Measurements from ENCODE around the gene TEX36.
A peak's percentile ranks its signal among the peaks of the same experiment; 100 is the strongest.
"Not testable (repeated sequence)": the region's sequence is repeated elsewhere in the genome, so short reads cannot be mapped to it uniquely, and the experiment has no call there.

TEX36 gene

DNA sequence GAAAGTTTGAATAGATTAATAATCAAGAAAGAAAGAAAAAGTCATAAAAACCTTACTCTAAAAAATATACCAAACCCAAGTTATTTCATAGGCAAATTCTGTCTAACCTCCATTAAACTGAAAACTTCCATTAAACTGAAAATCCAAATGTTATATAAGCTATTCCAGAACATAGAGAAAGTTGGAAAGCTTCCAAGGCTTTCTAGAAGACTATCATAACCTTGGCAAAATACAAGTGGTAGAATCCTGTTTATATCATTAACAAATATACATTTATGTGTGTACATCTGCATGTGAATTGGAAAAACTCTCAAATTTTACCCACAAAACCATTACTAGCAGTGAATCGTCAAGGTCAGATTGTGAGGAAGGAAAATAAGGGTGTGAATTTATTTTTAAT is 23.9 kb downstream of the TEX36 start:
- Histone ChIP-seq H3K4me1 (ENCODE audit: control insufficient read depth, insufficient read depth, low read length) (peaks cover 9% of the 10 kb centered on the region), H3K27ac (ENCODE audit: low read length) (no peak overlapping the region), H3K9ac (ENCODE audit: low read length in 2 of 2) (no peak overlapping the region), H3K4me3 (ENCODE audit: low read length in 2 of 2) (no peak overlapping the region), H3K36me3 (ENCODE audit: control insufficient read depth in 2 of 2, insufficient read depth in 2 of 2, low read length in 2 of 2) (no peaks in the 10 kb centered on the region), H3K27me3 (ENCODE audit: control insufficient read depth in 1 of 2, insufficient read depth in 2 of 2, low read length in 2 of 2) (no peaks in the 10 kb centered on the region), H3K9me3 (ENCODE audit: control insufficient read depth in 2 of 2, low read length in 2 of 2) (no peaks in the 10 kb centered on the region)

DNA sequence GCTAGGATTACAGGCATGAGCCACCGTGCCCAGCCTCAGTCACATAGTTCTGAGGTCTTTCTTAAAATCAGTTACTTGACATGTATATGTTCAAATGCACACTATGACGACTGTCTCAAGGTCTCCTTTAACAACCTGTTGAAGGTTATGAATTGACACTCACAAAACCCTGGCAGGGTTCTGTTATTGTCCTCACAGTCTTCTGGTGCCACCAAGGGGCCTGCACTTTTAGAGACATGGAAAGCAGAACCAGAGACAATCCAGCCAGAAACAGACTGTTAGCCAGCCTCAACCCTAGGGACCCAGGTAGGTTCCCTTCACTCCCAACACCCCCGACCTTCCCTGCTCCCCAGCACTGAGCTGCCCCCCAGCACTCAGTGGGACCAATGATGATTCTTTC is 26.4 kb downstream of the TEX36 start:
- H3K27me3 ChIP-seq (ENCODE audit: control insufficient read depth in 1 of 2, insufficient read depth in 2 of 2, low read length in 2 of 2), result no peaks in the 10 kb centered on the region
- H3K27ac ChIP-seq (ENCODE audit: low read length), result no peak overlapping the region
- no peaks in the 10 kb centered on the region for H3K36me3 ChIP-seq (ENCODE audit: control insufficient read depth in 2 of 2, insufficient read depth in 2 of 2, low read length in 2 of 2)
- no peak overlapping the region for H3K9ac ChIP-seq (ENCODE audit: low read length in 2 of 2)
- peaks cover 2% of the 10 kb centered on the region for H3K4me1 ChIP-seq (ENCODE audit: control insufficient read depth, insufficient read depth, low read length)
- H3K4me3 ChIP-seq (ENCODE audit: low read length in 2 of 2), result no peak overlapping the region
- H3K9me3 ChIP-seq (ENCODE audit: control insufficient read depth in 2 of 2, low read length in 2 of 2), result no peaks in the 10 kb centered on the region

- H3K4me1 ChIP-seq (ENCODE audit: control insufficient read depth, insufficient read depth, low read length); H3K4me3 ChIP-seq (ENCODE audit: low read length in 2 of 2); H3K9ac ChIP-seq (ENCODE audit: low read length in 2 of 2); H3K27me3 ChIP-seq (ENCODE audit: control insufficient read depth in 1 of 2, insufficient read depth in 2 of 2, low read length in 2 of 2); H3K9me3 ChIP-seq (ENCODE audit: control insufficient read depth in 2 of 2, low read length in 2 of 2); H3K27ac ChIP-seq (ENCODE audit: low read length); H3K36me3 ChIP-seq (ENCODE audit: control insufficient read depth in 2 of 2, insufficient read depth in 2 of 2, low read length in 2 of 2): not testable (repeated sequence)
These were observed 29.9 kb downstream of the TEX36 start for GRCh38 chr10:125653113-125653512.

- H3K9ac ChIP-seq (ENCODE audit: low read length in 2 of 2), result no peak overlapping the region
- peaks cover 0 to 6% of the 10 kb centered on the region in 2 donors for H3K9me3 ChIP-seq (ENCODE audit: control insufficient read depth in 2 of 2, low read length in 2 of 2)
- no peaks in the 10 kb centered on the region for H3K36me3 ChIP-seq (ENCODE audit: control insufficient read depth in 2 of 2, insufficient read depth in 2 of 2, low read length in 2 of 2)
- no peaks in the 10 kb centered on the region for H3K27me3 ChIP-seq (ENCODE audit: control insufficient read depth in 1 of 2, insufficient read depth in 2 of 2, low read length in 2 of 2)
- no peak overlapping the region for H3K27ac ChIP-seq (ENCODE audit: low read length)
- H3K4me1 ChIP-seq (ENCODE audit: control insufficient read depth, insufficient read depth, low read length), result peaks cover 1% of the 10 kb centered on the region
- H3K4me3 ChIP-seq (ENCODE audit: low read length in 2 of 2), result no peak overlapping the region
These were observed 36.7 kb downstream of the TEX36 start for GRCh38 chr10:125646311-125646710.

GRCh38 chr10:125641398-125641797 is 41.6 kb downstream of the TEX36 start:
- Histone ChIP-seq H3K36me3 (ENCODE audit: control insufficient read depth in 2 of 2, insufficient read depth in 2 of 2, low read length in 2 of 2) (no peaks in the 10 kb centered on the region), H3K4me1 (ENCODE audit: control insufficient read depth, insufficient read depth, low read length) (peaks cover 2% of the 10 kb centered on the region), H3K27me3 (ENCODE audit: control insufficient read depth in 1 of 2, insufficient read depth in 2 of 2, low read length in 2 of 2) (no peaks in the 10 kb centered on the region), H3K9me3 (ENCODE audit: control insufficient read depth in 2 of 2, low read length in 2 of 2) (no peaks in the 10 kb centered on the region), H3K9ac (ENCODE audit: low read length in 2 of 2) (no peak overlapping the region), H3K4me3 (ENCODE audit: low read length in 2 of 2) (no peak overlapping the region), H3K27ac (ENCODE audit: low read length) (no peak overlapping the region)

GRCh38 chr10:125640653-125641052 is 42.3 kb downstream of the TEX36 start:
- peaks cover 2% of the 10 kb centered on the region for H3K4me1 ChIP-seq (ENCODE audit: control insufficient read depth, insufficient read depth, low read length)
- H3K27ac ChIP-seq (ENCODE audit: low read length), result no peak overlapping the region
- no peaks in the 10 kb centered on the region for H3K27me3 ChIP-seq (ENCODE audit: control insufficient read depth in 1 of 2, insufficient read depth in 2 of 2, low read length in 2 of 2)
- H3K9ac ChIP-seq (ENCODE audit: low read length in 2 of 2), result no peak overlapping the region
- H3K36me3 ChIP-seq (ENCODE audit: control insufficient read depth in 2 of 2, insufficient read depth in 2 of 2, low read length in 2 of 2), result no peaks in the 10 kb centered on the region
- no peak overlapping the region for H3K4me3 ChIP-seq (ENCODE audit: low read length in 2 of 2)
- H3K9me3 ChIP-seq (ENCODE audit: control insufficient read depth in 2 of 2, low read length in 2 of 2), result no peaks in the 10 kb centered on the region

GRCh38 chr10:125639846-125640245 is 43.1 kb downstream of the TEX36 start:
- Histone ChIP-seq H3K9me3 (ENCODE audit: control insufficient read depth in 2 of 2, low read length in 2 of 2) (no peaks in the 10 kb centered on the region), H3K36me3 (ENCODE audit: control insufficient read depth in 2 of 2, insufficient read depth in 2 of 2, low read length in 2 of 2) (no peaks in the 10 kb centered on the region), H3K4me1 (ENCODE audit: control insufficient read depth, insufficient read depth, low read length) (peaks cover 2% of the 10 kb centered on the region), H3K27ac (ENCODE audit: low read length) (no peak overlapping the region), H3K27me3 (ENCODE audit: control insufficient read depth in 1 of 2, insufficient read depth in 2 of 2, low read length in 2 of 2) (no peaks in the 10 kb centered on the region), H3K4me3 (ENCODE audit: low read length in 2 of 2) (no peak overlapping the region), H3K9ac (ENCODE audit: low read length in 2 of 2) (no peak overlapping the region)

DNA sequence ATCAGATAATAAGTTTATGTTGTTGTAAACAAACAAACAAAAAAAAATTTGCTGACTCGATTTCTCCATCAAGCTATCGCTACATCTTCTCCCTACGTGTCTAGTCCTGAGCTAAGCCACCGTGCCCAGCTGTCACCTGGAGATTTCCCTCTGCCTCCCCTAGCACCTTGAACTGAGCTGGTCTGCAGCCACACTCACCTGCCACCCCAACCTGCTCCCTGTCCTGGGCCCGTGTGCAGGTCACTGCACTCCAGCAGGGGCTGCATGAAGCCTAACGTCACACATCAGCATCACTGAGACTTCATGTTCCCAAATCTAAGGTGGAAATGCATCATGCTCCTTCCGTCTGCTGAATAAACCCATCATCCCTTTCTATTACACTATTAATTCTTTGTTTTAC is 44.4 kb downstream of the TEX36 start:
- no peak overlapping the region for H3K9ac ChIP-seq (ENCODE audit: low read length in 2 of 2)
- no peaks in the 10 kb centered on the region for H3K9me3 ChIP-seq (ENCODE audit: control insufficient read depth in 2 of 2, low read length in 2 of 2)
- no peak overlapping the region for H3K27ac ChIP-seq (ENCODE audit: low read length)
- no peak overlapping the region for H3K4me3 ChIP-seq (ENCODE audit: low read length in 2 of 2)
- H3K36me3 ChIP-seq (ENCODE audit: control insufficient read depth in 2 of 2, insufficient read depth in 2 of 2, low read length in 2 of 2), result no peaks in the 10 kb centered on the region
- no peaks in the 10 kb centered on the region for H3K27me3 ChIP-seq (ENCODE audit: control insufficient read depth in 1 of 2, insufficient read depth in 2 of 2, low read length in 2 of 2)
- peaks cover 2% of the 10 kb centered on the region for H3K4me1 ChIP-seq (ENCODE audit: control insufficient read depth, insufficient read depth, low read length)

GRCh38 chr10:125637496-125637895 is 45.5 kb downstream of the TEX36 start:
- H3K9ac ChIP-seq (ENCODE audit: low read length in 2 of 2), result no peak overlapping the region
- H3K4me3 ChIP-seq (ENCODE audit: low read length in 2 of 2), result no peak overlapping the region
- H3K9me3 ChIP-seq (ENCODE audit: control insufficient read depth in 2 of 2, low read length in 2 of 2), result no peaks in the 10 kb centered on the region
- H3K27me3 ChIP-seq (ENCODE audit: control insufficient read depth in 1 of 2, insufficient read depth in 2 of 2, low read length in 2 of 2), result no peaks in the 10 kb centered on the region
- peaks cover 2% of the 10 kb centered on the region for H3K4me1 ChIP-seq (ENCODE audit: control insufficient read depth, insufficient read depth, low read length)
- H3K27ac ChIP-seq (ENCODE audit: low read length), result no peak overlapping the region
- no peaks in the 10 kb centered on the region for H3K36me3 ChIP-seq (ENCODE audit: control insufficient read depth in 2 of 2, insufficient read depth in 2 of 2, low read length in 2 of 2)

DNA sequence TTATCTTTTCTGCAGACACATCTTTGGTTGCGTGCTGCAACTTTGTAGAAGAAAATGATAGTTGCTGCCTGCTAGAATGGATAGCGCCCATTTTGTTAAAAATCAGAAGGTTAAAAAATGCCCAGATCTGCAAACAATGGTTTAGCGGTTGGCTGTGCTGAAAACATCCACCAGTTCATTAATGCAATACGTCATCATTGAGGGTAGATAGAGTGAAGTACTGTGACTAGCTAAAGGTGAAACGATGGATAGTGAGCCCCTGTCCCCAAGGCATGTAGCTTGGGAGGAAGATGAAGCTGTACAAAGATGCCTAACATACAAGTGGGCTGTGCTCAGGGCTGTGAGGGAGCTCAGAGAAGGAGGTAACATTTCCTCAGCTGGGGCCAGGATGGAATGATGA is 48.4 kb downstream of the TEX36 start:
- Histone ChIP-seq H3K4me1 (ENCODE audit: control insufficient read depth, insufficient read depth, low read length) (no peaks in the 10 kb centered on the region), H3K27me3 (ENCODE audit: control insufficient read depth in 1 of 2, insufficient read depth in 2 of 2, low read length in 2 of 2) (no peaks in the 10 kb centered on the region), H3K4me3 (ENCODE audit: low read length in 2 of 2) (no peak overlapping the region), H3K36me3 (ENCODE audit: control insufficient read depth in 2 of 2, insufficient read depth in 2 of 2, low read length in 2 of 2) (no peaks in the 10 kb centered on the region), H3K27ac (ENCODE audit: low read length) (no peak overlapping the region), H3K9ac (ENCODE audit: low read length in 2 of 2) (no peak overlapping the region), H3K9me3 (ENCODE audit: control insufficient read depth in 2 of 2, low read length in 2 of 2) (no peaks in the 10 kb centered on the region)

- no peaks in the 10 kb centered on the region for H3K4me1 ChIP-seq (ENCODE audit: control insufficient read depth, insufficient read depth, low read length)
- H3K4me3 ChIP-seq (ENCODE audit: low read length in 2 of 2), result peak overlapping the region in 1 of 2 donors; percentile 40
- no peaks in the 10 kb centered on the region for H3K27me3 ChIP-seq (ENCODE audit: control insufficient read depth in 1 of 2, insufficient read depth in 2 of 2, low read length in 2 of 2)
- H3K36me3 ChIP-seq (ENCODE audit: control insufficient read depth in 2 of 2, insufficient read depth in 2 of 2, low read length in 2 of 2), result no peaks in the 10 kb centered on the region
- H3K27ac ChIP-seq (ENCODE audit: low read length), result no peak overlapping the region
- H3K9ac ChIP-seq (ENCODE audit: low read length in 2 of 2), result no peak overlapping the region
- H3K9me3 ChIP-seq (ENCODE audit: control insufficient read depth in 2 of 2, low read length in 2 of 2), result no peaks in the 10 kb centered on the region
These were observed 49.4 kb downstream of the TEX36 start for GRCh38 chr10:125633517-125633999.
